Epithelial cell of esophagus (primary cell): ENCODE results near the gene TENT4A.
"Not testable (repeated sequence)": the region's sequence is repeated elsewhere in the genome, so short reads cannot be mapped to it uniquely, and the experiment has no call there.

Experiments
- DNase-seq: peaks from one replicate; pipeline ENCODE4 v3.0.0; 2010; ENCODE audit warnings: low read depth
- H3K4me3 ChIP-seq: 2 replicates; pipeline ENCODE4 v1.5.1; 2011; ENCODE audit warnings: mild to moderate bottlenecking, low read length, control low read depth
- TF ChIP-seq, protein P1 (sequence below): IDR thresholded peaks from 2 replicates; pipeline ENCODE4 v1.5.1; 2011; ENCODE audit warnings: low read depth, mild to moderate bottlenecking, low read length, control low read depth, inconsistent platforms; ENCODE audit not compliant: insufficient read depth; ENCODE audit errors: missing control alignments

The TENT4A gene

DNA sequence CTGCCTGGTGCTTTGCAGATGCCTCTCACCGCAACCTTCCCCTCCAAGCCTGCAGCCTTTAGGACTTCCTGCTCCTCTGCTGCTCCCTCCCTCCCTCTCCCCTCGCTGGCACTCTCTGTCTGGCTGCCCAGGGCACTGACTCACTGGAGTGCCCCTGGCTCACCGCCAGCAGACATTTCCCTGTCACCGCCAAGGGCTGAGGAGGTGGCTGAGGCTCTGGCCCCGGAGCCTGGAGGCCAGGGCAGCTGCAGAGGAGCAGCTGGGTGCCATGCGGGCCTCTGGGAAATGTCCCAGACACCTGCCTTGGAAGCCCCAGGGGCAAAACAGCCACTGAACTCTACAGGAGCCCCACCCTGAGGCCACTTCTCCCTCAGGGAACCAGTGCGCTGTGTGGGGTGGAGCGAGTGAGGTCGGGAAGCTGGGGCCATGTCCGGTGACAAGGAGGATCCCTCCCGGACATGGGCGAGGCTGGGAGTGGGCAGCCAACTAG, 53.4 kb downstream of the TENT4A start:
- H3K4me3 ChIP-seq, result no peak overlapping the region
- peak; percentile 95 for DNase-seq
- TF ChIP-seq, protein P1, sequence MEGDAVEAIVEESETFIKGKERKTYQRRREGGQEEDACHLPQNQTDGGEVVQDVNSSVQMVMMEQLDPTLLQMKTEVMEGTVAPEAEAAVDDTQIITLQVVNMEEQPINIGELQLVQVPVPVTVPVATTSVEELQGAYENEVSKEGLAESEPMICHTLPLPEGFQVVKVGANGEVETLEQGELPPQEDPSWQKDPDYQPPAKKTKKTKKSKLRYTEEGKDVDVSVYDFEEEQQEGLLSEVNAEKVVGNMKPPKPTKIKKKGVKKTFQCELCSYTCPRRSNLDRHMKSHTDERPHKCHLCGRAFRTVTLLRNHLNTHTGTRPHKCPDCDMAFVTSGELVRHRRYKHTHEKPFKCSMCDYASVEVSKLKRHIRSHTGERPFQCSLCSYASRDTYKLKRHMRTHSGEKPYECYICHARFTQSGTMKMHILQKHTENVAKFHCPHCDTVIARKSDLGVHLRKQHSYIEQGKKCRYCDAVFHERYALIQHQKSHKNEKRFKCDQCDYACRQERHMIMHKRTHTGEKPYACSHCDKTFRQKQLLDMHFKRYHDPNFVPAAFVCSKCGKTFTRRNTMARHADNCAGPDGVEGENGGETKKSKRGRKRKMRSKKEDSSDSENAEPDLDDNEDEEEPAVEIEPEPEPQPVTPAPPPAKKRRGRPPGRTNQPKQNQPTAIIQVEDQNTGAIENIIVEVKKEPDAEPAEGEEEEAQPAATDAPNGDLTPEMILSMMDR, result no peak

DNA sequence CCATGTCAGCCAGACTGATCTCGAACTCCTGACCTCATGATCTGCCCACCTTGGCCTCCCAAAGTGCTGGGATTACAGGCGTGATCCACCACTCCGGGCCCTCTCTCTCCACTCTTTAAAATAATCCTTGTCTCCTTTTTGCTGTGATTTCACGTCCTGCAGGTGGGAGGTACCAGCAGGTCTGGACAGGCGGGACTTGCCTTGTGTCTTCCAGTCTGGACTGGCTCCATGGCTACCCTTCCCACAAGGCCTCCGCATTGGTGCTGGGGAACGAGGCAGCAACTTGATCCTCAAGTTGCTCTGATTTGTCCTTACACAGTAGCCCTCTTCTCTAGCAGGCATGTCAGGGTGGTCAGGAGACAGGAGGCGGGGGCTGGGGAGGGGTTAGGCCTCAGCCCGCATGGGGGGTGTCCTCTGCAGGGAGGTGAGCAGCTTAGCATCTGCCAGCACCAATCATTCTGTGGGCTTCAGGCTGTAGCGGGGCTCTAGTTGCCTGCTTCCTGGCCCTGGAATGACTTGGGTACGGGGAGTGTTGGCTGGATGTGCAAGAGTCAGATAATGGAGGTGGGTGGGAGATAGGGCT, 54.3 kb downstream of the TENT4A start:
- peak; percentile 79 for DNase-seq
- TF ChIP-seq, protein P1, result no peak
- H3K4me3 ChIP-seq, result no peak overlapping the region

DNA sequence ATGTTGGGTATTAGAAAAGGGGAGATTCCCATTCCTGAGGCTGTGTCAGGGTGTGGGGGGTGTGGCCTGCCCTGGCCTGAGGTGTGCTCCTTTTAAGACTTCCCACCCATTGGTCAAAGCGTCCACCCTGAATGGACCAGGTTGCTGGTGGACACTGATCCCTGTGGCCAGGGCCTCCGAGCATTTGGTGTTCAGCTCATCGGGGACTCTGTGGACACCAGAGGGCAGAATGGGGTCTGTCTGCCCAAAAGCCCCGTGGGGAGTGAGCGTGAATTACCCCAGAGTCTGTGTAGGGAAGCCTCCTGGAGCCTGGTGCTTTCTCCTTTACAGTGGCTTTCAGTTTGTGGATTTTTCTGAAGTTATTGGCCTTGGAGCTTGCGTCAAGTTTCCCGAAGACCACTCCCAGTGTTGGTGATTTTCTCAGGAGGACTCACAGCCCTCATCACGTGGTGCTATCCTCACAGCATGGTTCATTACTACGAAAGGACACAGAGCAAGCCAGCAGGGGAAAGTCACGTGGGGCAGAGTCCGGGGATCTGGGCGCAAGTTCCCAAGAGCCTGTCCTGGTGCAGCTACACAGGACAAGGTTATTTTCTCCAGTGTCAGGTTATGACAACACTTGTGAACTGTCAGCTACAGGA, 55.5 kb downstream of the TENT4A start:
- no peak overlapping the region for H3K4me3 ChIP-seq
- TF ChIP-seq, protein P1, result no peak
- no peak for DNase-seq

DNA sequence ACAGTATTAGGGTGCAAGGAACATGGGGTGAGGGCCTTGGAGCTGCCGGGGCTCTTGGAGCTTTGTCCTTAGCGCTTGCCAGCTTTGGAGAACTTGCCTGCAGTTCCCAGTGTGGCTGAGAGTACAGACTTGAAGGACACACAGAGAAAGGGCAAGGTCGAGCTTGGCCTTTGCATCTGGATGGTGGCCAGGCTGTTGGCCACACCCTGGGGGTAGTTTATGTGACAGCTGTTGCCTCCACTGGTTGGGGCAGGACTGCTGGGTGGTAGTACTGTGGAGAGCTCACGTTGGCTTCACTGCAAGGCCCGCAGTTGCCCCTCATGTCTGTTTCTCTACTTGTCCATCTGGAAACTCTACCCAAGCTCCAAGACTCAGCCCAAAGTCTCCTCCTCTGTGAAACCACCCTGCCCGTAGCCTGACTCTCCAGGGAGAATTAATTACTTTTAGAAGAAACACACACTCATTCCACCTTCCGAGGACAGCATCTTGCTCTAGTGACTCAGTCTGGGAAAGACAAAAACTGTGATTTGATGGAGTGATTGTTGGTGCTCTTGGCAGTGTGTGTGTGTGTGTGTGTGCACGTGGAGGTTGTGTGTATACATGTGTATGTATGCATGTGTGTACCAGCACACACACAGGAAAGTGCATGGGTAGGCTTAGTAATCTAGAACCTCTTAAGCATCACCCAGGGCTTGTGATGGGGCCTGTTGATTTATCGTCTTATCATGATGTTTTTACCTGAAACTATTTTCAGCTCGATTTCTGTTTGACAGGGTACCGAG, 57.8 kb downstream of the TENT4A start:
- no peak for DNase-seq
- H3K4me3 ChIP-seq, result no peak overlapping the region
- TF ChIP-seq, protein P1, result no peak

DNA sequence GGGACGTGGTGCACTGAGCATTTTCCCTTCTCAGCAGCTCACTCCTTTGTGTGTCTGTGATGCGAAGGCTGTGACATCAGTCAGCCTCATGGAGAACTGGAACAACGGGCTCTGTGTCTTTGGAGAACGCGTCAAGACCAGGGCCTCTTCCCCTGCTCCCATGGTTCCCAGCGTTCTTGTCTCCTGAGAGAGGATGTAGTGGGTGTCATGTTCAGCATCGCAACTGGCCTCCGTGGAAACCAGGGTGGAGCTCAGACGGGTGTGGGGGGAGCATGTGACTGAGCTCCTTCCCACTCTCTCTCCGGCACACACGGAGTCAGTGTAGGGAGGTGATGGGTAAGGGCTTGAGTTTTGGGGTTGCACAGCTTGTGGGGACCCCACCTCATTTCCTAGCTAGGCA, 59.7 kb downstream of the TENT4A start:
- no peak overlapping the region for H3K4me3 ChIP-seq
- TF ChIP-seq, protein P1, result no peak
- DNase-seq, result no peak

DNA sequence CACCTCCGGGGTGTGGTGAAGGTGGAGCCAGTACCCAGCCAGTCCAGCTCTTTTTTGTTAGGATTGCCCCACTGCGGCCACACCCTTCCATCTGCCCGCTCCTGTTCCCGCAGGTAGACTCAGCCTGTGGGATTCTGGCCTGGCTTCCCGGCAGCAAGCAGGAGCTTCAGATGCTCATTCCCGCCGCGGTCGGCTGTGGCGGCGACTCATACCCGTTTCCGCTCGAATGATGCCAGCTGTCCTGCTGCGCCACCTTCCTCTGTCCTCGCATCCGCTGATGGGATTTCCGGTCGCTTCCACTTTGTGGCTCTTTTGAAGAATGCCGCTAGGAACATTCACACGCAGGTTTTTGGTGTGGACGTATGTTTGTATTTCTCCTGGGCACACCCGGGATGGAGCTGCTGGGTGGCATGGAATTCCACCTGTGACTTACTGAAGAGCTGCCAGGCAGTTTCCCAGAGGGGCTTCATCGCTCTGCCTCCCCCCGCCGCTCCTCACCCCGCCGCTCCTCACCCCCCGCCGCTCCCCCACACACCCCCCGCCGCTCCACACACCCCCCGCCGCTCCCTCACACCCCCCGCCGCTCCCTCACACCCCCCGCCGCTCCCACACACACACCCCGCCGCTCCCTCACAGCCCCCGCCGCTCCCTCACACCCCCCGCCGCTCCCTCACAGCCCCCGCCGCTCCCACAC, 60.3 kb downstream of the TENT4A start:
- no peak overlapping the region for H3K4me3 ChIP-seq
- TF ChIP-seq, protein P1, result no peak
- no peak for DNase-seq

DNA sequence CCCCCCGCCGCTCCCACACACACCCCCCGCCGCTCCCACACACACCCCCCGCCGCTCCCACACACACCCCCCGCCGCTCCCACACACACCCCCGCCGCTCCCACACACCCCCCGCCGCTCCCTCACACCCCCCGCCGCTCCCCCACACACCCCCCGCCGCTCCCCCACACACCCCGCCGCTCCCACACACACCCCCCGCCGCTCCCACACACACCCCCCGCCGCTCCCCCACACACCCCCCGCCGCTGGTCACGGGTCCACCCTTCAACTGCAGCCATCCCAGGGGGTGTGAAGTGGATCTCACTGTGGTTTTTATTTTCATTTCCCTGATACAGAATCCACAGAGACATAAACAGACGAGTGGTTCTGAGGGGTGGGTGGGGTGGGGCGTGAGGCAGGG, 61.0 kb downstream of the TENT4A start:
- not testable (repeated sequence) for H3K4me3 ChIP-seq, DNase-seq
